Stimulated activated CD8-positive, alpha-beta memory T cell treated with anti-CD3 and anti-CD28 coated beads, Interleukin-4, amount 100 ng/mL, for 48 hours (primary cell): ENCODE data around the gene ARHGAP10.

ENCODE experiments used
- DNase-seq: peaks from one replicate; pipeline ENCODE4 v3.0.0-alpha.2; 2020

ARHGAP10 gene

GRCh38 chr4:148112231-148112982, 380.5 kb downstream of the ARHGAP10 start:
- no peak for DNase-seq

GRCh38 chr4:148114436-148114835, 382.5 kb downstream of the ARHGAP10 start:
- DNase-seq: no peak

GRCh38 chr4:148116264-148116663, 384.4 kb downstream of the ARHGAP10 start:
- no peak for DNase-seq

GRCh38 chr4:148116969-148117368, 385.1 kb downstream of the ARHGAP10 start:
- no peak for DNase-seq

GRCh38 chr4:148118179-148118578, 386.3 kb downstream of the ARHGAP10 start:
- DNase-seq: no peak

GRCh38 chr4:148118633-148119032, 386.7 kb downstream of the ARHGAP10 start:
- no peak for DNase-seq

- DNase-seq: no peak
Measured at GRCh38 chr4:148120216-148120615, 388.3 kb downstream of the ARHGAP10 start.
